ENCODE measurements around the gene ZNF804B.
A peak's percentile ranks its signal among the peaks of the same experiment; 100 is the strongest.

ZNF804B gene

GRCh38 chr7:89308535-89308934 is 549.0 kb downstream of the ZNF804B start:
- no peaks in the 10 kb centered on the region for H3K4me1 Mint-ChIP-seq
- TF ChIP-seq, protein P1, sequence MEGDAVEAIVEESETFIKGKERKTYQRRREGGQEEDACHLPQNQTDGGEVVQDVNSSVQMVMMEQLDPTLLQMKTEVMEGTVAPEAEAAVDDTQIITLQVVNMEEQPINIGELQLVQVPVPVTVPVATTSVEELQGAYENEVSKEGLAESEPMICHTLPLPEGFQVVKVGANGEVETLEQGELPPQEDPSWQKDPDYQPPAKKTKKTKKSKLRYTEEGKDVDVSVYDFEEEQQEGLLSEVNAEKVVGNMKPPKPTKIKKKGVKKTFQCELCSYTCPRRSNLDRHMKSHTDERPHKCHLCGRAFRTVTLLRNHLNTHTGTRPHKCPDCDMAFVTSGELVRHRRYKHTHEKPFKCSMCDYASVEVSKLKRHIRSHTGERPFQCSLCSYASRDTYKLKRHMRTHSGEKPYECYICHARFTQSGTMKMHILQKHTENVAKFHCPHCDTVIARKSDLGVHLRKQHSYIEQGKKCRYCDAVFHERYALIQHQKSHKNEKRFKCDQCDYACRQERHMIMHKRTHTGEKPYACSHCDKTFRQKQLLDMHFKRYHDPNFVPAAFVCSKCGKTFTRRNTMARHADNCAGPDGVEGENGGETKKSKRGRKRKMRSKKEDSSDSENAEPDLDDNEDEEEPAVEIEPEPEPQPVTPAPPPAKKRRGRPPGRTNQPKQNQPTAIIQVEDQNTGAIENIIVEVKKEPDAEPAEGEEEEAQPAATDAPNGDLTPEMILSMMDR (IDR thresholded peaks at IDR 0.05): no peak
- no peak for DNase-seq
- H3K36me3 Mint-ChIP-seq (ENCODE audit: low read depth): no peaks in the 10 kb centered on the region
- H3K27ac Mint-ChIP-seq: no peak overlapping the region
- no peaks in the 10 kb centered on the region for H3K27me3 Mint-ChIP-seq (ENCODE audit: low read depth, poor library complexity)
- H3K9me3 Mint-ChIP-seq: no peaks in the 10 kb centered on the region
- H3K4me3 Mint-ChIP-seq: no peak overlapping the region

DNA sequence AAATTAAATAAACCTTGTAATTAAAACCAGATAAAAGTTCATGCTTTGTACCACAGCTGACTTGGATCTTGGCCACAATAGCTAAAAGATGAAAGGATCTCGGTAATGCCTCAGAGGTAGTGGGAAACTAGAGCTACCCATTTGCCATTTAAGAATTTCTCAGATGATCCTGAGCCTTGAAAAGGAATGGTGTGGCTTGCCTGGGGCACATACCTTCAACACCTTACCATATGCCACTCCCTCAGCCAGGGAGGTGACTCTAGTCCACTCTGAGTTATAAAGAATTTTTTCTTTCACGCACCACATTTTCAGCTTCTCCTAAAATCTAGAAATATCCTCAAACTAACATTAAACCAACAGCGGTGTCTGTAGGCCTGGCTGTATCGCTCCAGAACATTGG is 552.4 kb downstream of the ZNF804B start:
- H3K36me3 Mint-ChIP-seq (ENCODE audit: low read depth): no peaks in the 10 kb centered on the region
- no peak overlapping the region for H3K4me3 Mint-ChIP-seq
- no peak for DNase-seq
- peak overlapping the region; percentile 68 for H3K27ac Mint-ChIP-seq
- H3K27me3 Mint-ChIP-seq (ENCODE audit: low read depth, poor library complexity): no peaks in the 10 kb centered on the region
- H3K9me3 Mint-ChIP-seq: peaks cover 5% of the 10 kb centered on the region
- TF ChIP-seq, protein P1 (IDR thresholded peaks at IDR 0.05): no peak
- H3K4me1 Mint-ChIP-seq: no peaks in the 10 kb centered on the region

DNA sequence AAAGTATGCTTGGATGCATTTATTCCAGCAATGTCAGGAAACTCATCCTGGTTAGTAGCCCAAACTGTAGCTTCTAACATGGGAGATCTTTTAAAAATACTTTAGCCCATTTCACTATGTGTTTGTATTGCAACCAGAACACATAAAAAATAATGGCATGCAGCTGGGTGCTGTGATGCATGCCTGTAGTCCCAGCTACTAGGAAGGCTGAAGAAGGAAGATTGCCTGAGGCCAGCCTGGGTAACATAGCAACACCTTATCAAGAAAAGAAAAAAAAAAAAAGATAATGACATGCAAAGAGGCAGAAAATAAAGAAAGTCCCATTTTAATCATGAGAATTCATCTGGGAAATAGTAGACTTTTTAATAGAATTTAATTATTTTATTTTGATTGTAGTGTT is 553.1 kb downstream of the ZNF804B start:
- DNase-seq: no peak
- H3K27ac Mint-ChIP-seq: no peak overlapping the region
- no peak overlapping the region for H3K4me3 Mint-ChIP-seq

DNA sequence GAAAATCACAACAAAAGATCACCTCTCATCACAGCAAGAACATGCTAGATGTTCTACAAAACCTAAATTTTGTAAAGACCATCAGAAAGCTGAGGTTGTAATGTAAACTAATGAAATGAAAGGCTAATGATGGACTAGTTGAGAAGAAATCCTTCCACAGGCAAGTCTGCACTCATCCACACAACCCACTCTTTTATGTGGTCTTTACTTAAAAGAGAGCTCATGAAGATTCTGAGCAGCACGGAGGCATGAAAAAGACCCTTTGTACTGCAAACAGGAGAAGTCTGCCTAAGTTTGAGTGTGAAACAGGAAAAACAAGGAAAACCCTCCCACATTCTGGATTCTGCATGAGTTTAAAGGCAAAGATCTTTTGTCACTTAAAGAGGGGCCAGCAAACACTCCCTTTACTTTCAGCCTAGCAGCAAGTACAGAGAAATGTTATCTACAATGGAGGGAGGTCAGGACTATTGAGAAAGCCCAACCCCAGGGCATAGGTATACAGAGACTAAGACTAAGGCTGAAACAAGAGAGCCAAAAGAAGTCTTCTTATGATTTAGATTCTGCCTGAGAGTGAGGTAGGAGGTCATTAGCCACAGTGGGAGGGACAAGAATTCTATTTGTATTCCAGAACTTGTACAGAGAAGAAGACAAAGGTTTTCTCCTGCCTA is 557.2 kb downstream of the ZNF804B start:
- DNase-seq: no peak
- H3K4me1 Mint-ChIP-seq: no peaks in the 10 kb centered on the region
- H3K9me3 Mint-ChIP-seq: peaks cover 5% of the 10 kb centered on the region
- H3K27ac Mint-ChIP-seq: no peak overlapping the region
- TF ChIP-seq, protein P1 (IDR thresholded peaks at IDR 0.05): no peak
- H3K36me3 Mint-ChIP-seq (ENCODE audit: low read depth): no peaks in the 10 kb centered on the region
- no peak overlapping the region for H3K4me3 Mint-ChIP-seq
- no peaks in the 10 kb centered on the region for H3K27me3 Mint-ChIP-seq (ENCODE audit: low read depth, poor library complexity)

More for the DNA sequence above, 553.1 kb downstream of the ZNF804B start:
- TF ChIP-seq, protein P1 (IDR thresholded peaks at IDR 0.05): no peak
- H3K36me3 Mint-ChIP-seq (ENCODE audit: low read depth): no peaks in the 10 kb centered on the region
- no peaks in the 10 kb centered on the region for H3K27me3 Mint-ChIP-seq (ENCODE audit: low read depth, poor library complexity)
- no peaks in the 10 kb centered on the region for H3K4me1 Mint-ChIP-seq
- H3K9me3 Mint-ChIP-seq: peaks cover 5% of the 10 kb centered on the region

DNA sequence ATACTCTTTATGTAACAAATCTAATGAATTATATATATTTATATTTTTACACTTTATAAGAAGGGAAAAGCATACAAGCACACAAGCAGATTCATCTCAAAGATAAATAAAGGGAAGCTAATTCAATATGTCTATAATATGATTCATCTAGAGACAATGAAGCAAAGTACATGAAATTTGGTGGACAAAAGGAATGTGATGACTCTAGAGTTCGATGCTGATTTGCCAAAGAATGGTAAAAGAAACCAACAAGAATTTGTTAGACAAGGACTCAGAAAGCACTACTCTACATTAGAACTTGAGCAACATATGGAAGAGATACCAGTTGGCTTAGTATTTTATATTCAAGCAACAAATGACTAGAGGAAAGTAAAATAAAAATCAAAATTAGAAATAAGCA is 572.5 kb downstream of the ZNF804B start:
- DNase-seq: no peak
- no peak overlapping the region for H3K4me3 Mint-ChIP-seq
- TF ChIP-seq, protein P1 (IDR thresholded peaks at IDR 0.05): no peak
- H3K27ac Mint-ChIP-seq: no peak overlapping the region
- no peaks in the 10 kb centered on the region for H3K9me3 Mint-ChIP-seq
- H3K36me3 Mint-ChIP-seq (ENCODE audit: low read depth): no peaks in the 10 kb centered on the region
- H3K27me3 Mint-ChIP-seq (ENCODE audit: low read depth, poor library complexity): no peaks in the 10 kb centered on the region
- H3K4me1 Mint-ChIP-seq: peaks cover 9% of the 10 kb centered on the region

DNA sequence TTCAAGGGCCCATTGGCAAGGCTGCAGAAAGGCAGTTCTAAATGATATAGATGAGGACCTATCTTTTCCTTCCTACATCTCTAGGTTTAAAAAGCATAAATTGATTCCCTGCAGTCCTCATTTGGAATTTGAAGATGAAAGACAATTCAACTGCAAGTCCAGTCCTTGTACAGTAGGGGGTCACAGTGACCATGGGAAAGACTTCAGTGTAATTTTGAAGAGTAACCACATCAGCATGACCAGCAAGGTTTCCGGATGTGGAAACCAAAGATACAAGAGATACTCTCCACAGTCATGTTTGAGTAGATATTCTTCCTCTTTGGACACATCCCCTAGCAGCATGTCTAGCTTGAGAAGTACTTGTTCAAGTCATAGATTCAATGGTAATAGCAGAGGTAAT is 575.3 kb downstream of the ZNF804B start:
- TF ChIP-seq, protein P1 (IDR thresholded peaks at IDR 0.05): no peak
- no peaks in the 10 kb centered on the region for H3K36me3 Mint-ChIP-seq (ENCODE audit: low read depth)
- H3K27ac Mint-ChIP-seq: no peak overlapping the region
- no peaks in the 10 kb centered on the region for H3K27me3 Mint-ChIP-seq (ENCODE audit: low read depth, poor library complexity)
- H3K4me3 Mint-ChIP-seq: no peak overlapping the region
- no peaks in the 10 kb centered on the region for H3K9me3 Mint-ChIP-seq
- no peak for DNase-seq
- peaks cover 9% of the 10 kb centered on the region for H3K4me1 Mint-ChIP-seq

Measured in nephron progenitor cell (in vitro differentiated cells).